T-helper 9 cell (primary cell): ENCODE results near the gene COL9A3.
"Not testable (repeated sequence)": the region's sequence is repeated elsewhere in the genome, so short reads cannot be mapped to it uniquely, and the experiment has no call there.

ENCODE experiments used
- DNase-seq: peaks from one replicate; pipeline ENCODE4 v3.0.0-alpha.2; 2020

Gene COL9A3

GRCh38 chr20:62838128-62838891, 21.5 kb downstream of the COL9A3 start:
- DNase-seq = no peak

- DNase-seq = no peak
Observed at GRCh38 chr20:62839261-62839660, 22.4 kb downstream of the COL9A3 start.

- no peak for DNase-seq
Observed at GRCh38 chr20:62839816-62840215, 23.0 kb downstream of the COL9A3 start.

DNA sequence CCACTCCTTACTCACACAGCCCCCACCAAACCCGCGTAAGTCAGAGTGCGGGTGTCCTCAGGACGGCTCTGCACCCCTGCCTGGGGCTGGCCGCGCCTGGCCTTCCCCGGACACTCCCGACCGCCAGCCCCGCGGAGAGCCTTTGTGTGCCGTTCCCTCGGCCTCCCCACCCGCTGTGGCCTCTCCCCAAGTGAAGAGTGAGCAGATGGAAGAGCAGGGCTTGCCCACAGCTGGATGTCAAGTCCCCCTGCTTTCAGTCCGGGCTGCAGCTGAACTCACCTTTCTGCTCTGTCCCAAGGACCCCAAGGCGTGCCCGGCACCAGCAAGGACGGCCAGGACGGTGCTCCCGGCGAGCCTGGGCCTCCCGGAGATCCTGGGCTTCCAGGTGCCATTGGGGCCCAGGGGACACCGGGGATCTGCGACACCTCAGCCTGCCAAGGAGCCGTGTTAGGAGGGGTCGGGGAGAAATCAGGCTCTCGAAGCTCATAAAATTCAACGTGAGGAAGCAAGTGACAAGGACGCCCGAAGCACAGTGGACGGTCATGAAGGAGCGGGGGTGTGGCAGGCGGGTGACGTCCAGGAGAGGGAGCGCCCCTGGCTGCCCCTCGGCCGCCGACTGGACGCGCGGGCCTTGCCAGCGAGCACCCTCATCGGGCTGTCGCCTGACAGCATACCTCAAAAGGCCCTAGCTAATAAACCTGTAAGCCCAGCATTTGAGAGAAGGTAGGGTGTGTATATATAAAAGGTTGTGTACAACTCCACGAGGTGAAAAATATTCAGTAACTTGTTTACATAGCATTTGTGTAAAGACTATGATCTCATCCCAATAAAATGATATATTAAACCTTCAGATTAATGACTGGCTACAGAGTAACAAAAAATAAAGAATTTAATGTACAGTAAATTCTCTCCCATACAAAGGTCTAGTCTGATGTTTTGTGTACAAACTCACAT, 23.7 kb downstream of the COL9A3 start:
- DNase-seq = no peak

- DNase-seq = no peak
Observed at GRCh38 chr20:62841705-62842212, 24.9 kb downstream of the COL9A3 start.

- no peak for DNase-seq
Observed at GRCh38 chr20:62843656-62844055, 26.8 kb downstream of the COL9A3 start.

DNA sequence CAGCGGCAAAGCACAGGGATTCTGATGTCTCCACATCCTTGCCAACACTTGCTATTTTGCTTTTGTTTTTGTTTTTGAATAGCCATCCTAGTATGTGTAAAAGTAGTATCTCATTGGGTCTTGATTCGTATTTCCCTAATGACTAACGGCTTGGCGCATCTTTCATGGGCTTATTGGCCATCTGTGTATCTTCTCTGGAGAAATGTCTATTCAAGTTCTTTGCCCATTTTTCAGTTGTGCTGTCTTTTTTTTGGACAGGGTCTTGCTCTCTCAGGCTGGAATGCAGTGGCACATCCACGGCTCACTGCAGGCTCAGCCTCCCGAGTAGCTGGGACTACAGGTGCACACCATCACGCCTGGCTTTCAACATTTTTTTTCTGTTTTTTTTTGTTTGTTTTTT, 27.3 kb downstream of the COL9A3 start:
- DNase-seq = no peak

- no peak for DNase-seq
Observed at GRCh38 chr20:62845416-62846160, 28.7 kb downstream of the COL9A3 start.

DNA sequence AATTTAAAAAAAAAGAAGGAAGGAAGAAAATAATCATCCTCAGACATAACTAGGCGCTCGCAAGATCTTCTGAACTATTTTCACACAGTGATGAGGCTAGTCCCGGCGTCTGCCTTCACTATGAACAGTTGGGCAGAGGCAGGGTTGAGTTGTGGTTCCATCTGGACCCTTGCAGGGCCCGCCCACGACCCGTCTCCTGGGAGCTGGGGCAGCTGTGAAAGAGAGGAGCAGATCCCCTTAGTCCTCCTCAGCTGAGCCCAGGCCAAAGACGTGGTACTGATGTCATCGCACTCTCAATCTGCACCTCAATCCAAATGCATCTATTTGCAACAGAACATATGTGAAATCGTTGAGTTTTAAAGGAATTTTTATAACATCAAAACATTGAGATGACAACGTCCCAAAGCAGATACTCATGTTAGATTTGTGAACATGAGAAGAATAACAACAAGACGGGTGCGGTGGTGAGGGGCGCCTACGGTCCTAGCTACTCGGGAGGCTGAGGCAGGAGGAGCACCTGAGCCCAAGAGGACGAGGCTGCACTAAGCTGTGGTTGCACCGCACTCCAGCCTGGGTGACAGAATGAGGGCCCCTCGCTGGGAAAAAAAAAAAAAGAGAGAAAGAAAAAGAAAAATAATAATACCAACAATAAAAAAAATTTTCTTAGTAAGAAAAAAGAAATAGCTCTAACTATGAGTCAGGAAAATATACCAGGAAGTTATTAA, 29.5 kb downstream of the COL9A3 start:
- no peak for DNase-seq

DNA sequence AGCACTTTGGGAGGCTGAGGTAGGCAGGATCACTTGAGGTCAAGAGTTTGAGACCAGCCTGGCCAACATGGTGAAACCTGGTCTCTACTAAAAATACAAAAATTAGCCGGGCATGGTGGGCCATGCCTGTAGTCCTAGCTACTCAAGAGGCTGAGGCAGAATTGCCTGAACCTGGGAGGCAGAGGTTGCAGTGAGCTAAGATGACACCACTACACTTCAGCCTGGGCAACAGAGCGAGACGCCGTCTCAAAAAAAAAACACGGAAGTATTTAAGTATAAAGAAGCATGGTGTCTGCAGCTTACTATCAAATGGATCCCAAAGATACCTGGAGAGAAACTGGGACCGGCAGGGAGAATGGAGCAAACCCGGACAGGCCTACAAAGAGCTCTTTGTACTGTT, 32.1 kb downstream of the COL9A3 start:
- not testable (repeated sequence) for DNase-seq

DNA sequence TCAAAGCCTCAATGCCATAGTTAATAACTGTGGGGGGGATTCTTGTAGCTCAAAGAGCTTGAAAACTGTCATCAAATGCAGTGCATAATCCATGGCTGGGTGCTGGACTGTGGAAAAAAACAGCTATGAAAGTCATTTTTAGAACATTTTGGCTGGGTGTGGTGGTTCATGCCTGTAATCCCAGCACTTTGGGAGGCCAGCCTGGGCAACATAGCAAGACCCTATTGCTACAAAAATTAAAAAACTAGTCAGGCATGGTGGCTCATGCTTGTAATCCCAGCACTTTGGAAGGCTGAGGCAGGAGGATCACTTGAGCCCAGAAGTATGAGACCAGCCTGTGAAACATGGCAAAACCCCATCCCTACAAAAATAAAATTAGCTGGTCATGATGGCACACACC, 32.6 kb downstream of the COL9A3 start:
- no peak for DNase-seq

GRCh38 chr20:62850333-62850974, 33.6 kb downstream of the COL9A3 start:
- DNase-seq = no peak

DNA sequence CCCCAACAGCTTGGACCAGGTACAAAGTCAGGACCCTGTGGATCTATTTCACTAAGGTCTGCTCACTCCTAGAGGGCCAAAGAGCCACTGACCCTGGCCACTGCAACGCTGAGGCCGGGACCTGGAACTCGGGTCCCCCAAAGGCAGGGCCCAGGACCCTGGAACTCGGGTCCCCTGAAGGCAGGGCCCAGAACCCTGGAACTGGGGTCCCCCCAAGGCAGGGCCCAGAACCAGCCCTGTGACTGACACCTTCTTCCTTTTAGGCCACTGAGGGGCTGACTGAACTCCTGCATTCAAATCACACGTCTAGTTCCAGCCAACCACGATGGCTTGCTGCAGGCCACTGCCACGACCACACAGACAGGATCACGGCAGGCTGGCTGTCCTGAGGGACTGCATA, 35.3 kb downstream of the COL9A3 start:
- DNase-seq = no peak

GRCh38 chr20:62852841-62853240, 36.0 kb downstream of the COL9A3 start:
- no peak for DNase-seq

DNA sequence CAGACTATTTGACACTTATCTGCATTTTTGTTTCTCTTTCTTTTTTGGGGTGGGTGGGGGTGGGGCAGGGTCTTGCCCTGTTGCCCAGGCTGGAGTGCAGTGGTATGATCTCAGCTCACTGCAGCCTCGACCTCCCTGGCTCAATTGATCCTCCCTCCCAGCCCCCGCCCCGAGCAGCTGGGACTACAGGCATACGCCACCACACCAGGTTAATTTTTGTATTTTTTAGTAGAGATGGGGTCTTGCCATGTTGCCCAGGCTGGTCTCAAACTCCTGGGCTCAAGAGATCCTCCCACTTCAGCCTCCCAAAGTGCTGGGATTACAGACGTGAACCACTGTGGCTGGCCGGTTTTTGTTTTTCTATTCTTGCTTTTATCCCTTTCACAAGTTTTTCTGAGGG, 36.5 kb downstream of the COL9A3 start:
- DNase-seq = not testable (repeated sequence)

DNA sequence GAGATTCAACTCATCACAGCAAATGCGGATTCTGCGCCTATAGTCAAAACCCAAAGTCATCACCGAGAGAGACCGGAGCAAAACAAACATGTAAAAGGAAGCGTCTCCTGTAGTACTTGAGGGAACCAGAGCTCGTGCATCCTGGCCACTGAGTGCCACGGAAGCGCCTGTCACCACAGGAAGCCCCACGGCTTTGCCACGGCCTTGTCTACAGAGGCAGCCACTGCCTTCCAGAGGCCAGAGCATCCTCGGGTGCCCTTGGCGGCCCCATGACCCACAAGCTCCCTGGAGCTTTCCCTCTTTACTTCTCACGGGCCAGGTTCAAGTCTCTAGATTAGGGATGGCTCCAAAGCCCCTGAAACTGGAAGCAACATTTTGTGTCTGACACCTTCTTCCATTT, 37.3 kb downstream of the COL9A3 start:
- no peak for DNase-seq

DNA sequence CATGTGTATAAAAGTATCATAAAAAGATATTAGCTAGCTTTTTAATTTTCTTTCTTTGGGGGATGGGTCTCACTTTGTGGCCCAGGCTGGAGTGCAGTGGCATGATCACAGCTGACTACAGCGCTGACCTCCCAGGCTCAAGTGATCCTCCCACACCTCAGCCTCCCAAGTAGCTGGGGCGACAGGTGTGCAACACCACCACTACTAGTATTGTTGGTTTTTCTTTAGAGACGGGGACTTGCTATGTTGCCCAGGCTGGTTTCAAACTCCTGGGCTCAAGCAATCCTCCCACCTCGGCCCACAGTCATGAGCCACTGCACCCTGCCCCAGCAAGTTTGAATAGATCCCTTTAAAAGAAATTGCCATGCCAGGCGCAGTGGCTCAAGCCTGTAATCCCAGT, 38.3 kb downstream of the COL9A3 start:
- DNase-seq = no peak

- no peak for DNase-seq
Observed at GRCh38 chr20:62856931-62857619, 40.2 kb downstream of the COL9A3 start.

- no peak for DNase-seq
Observed at GRCh38 chr20:62858058-62858830, 41.4 kb downstream of the COL9A3 start.

DNA sequence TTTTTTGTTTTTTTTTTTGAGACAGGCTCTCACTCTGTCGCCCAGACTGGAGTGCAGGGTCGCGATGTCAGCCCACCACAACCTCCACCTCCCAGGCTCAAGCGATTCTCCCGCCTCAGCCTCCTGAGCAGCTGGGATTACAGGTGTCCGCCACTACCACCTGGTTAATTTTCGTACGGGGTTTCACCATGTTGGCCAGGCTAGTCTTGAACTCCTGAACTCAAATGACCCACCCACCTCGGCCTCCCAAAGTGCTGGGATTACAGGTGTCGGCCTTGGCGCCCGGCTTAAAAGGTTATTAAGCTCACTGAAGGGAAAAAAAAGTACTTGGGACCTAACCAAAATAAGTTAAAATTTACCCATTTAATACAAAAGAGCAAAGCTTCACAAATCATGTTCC, 42.9 kb downstream of the COL9A3 start:
- no peak for DNase-seq
